IMR-90 (cell line): ENCODE measurements around the gene MCTP1. TPM values are rescaled to one million over a fixed set of nuclear protein-coding genes. Genes with fewer than 3 reads are reported as not detected.

ENCODE experiments used
- ATAC-seq: fragments of 200-7000 bp; cut with Tn5 transposase; 2 replicates; pipeline ENCODE4 v1.9.1; 2020; ENCODE audit warnings: low read depth, mild to moderate bottlenecking, moderate library complexity
- BruUV-seq: library from RNA; stranded (reverse); fragments of 400-500 nt; replicated peaks from 2 replicates; lab custom pipeline; 2021; lab: Mats Ljungman, UMichigan
- CTCF ChIA-PET: fragments of 300-600 bp; formaldehyde crosslinking; extraction: SDS; loops from one replicate; lab custom pipeline; 2021; ENCODE audit warnings: antibody characterized with exemption; lab: Yijun Ruan, JAX
- POLR2A ChIA-PET: fragments of 300-600 bp; sonication (Branson Sonifier 250); formaldehyde crosslinking; loops from one replicate; lab custom pipeline; 2022; ENCODE audit warnings: antibody characterized with exemption; ENCODE audit not compliant: unreplicated experiment; lab: Charles Lee
- DNase-seq: peaks from one replicate; pipeline ENCODE4 v3.0.0; 2013
- H2AFZ ChIP-seq: replicated peaks from 2 replicates; pipeline ENCODE3; 2013; ENCODE audit warnings: low read length, mild to moderate bottlenecking; ENCODE audit not compliant: poor library complexity
- H2AK5ac ChIP-seq: 2 replicates; pipeline ENCODE4 v1.6.1; 2013; ENCODE audit warnings: low read depth, low read length, inconsistent platforms
- H2AK9ac ChIP-seq: replicated peaks from 2 replicates; pipeline ENCODE3; 2013; ENCODE audit warnings: mild to moderate bottlenecking, low read depth, low read length, moderate library complexity; ENCODE audit not compliant: poor library complexity
- H2BK120ac ChIP-seq: 2 replicates; pipeline ENCODE4 v1.6.1; 2013; ENCODE audit warnings: low read depth, low read length, inconsistent platforms
- H2BK15ac ChIP-seq: 3 replicates; pipeline ENCODE4 v1.6.1; 2013; ENCODE audit warnings: low read depth, low read length, inconsistent platforms
- H2BK20ac ChIP-seq: 2 replicates; pipeline ENCODE4 v1.6.1; 2013; ENCODE audit warnings: low read depth, mild to moderate bottlenecking, inconsistent platforms, low read length, moderate library complexity
- H2BK5ac ChIP-seq: 2 replicates; pipeline ENCODE4 v1.6.1; 2013; ENCODE audit warnings: mild to moderate bottlenecking, low read depth, low read length, inconsistent platforms; ENCODE audit not compliant: poor library complexity, severe bottlenecking
- H3K14ac ChIP-seq: replicated peaks from 2 replicates; pipeline ENCODE4 v1.6.1; 2013; ENCODE audit warnings: low read depth, low read length, inconsistent platforms
- H3K18ac ChIP-seq: 2 replicates; pipeline ENCODE4 v1.6.1; 2013; ENCODE audit warnings: low read depth, low read length, control low read depth
- H3K23ac ChIP-seq: 2 replicates; pipeline ENCODE4 v1.6.1; 2013; ENCODE audit warnings: low read depth, low read length, inconsistent platforms
- H3K27ac ChIP-seq: 2 replicates; pipeline ENCODE4 v1.5.1; 2013; ENCODE audit warnings: mild to moderate bottlenecking, control low read depth, low read length; ENCODE audit not compliant: insufficient read depth
- H3K27me3 ChIP-seq: 2 replicates; pipeline ENCODE4 v1.6.1; 2013; ENCODE audit warnings: low read length; ENCODE audit not compliant: control insufficient read depth, insufficient read depth
- H3K36me3 ChIP-seq: 2 replicates; pipeline ENCODE4 v1.6.1; 2013; ENCODE audit warnings: low read length, mixed read lengths; ENCODE audit not compliant: control insufficient read depth, insufficient read depth
- H3K4ac ChIP-seq: 2 replicates; pipeline ENCODE4 v1.6.1; 2013; ENCODE audit warnings: low read depth, low read length, inconsistent platforms
- H3K4me1 ChIP-seq: 2 replicates; pipeline ENCODE4 v1.6.1; 2013; ENCODE audit warnings: low read length, mixed read lengths; ENCODE audit not compliant: control insufficient read depth, insufficient read depth
- H3K4me2 ChIP-seq: 2 replicates; pipeline ENCODE4 v1.6.1; 2013; ENCODE audit warnings: low read depth, mild to moderate bottlenecking, control low read depth, low read length, moderate library complexity
- H3K4me3 ChIP-seq: 2 replicates; pipeline ENCODE4 v1.5.1; 2013; ENCODE audit warnings: low read depth, mild to moderate bottlenecking, control low read depth, low read length, moderate library complexity; ENCODE audit not compliant: insufficient read depth
- H3K56ac ChIP-seq: 2 replicates; pipeline ENCODE4 v1.6.1; 2013; ENCODE audit warnings: low read length, inconsistent platforms; ENCODE audit not compliant: insufficient read depth; ENCODE audit errors: extremely low read depth
- H3K79me1 ChIP-seq, 2 experiments: 2 replicates each; pipeline ENCODE4 v1.6.1; 2013; ENCODE audit warnings: low read length in 2 of 2, inconsistent platforms in 1 of 2, low read depth in 1 of 2
- H3K9ac ChIP-seq: 2 replicates; pipeline ENCODE4 v1.6.1; 2013; ENCODE audit warnings: low read depth, low read length, control low read depth
- H3K9me1 ChIP-seq: 2 replicates; pipeline ENCODE4 v1.6.1; 2013; ENCODE audit warnings: low read length, inconsistent platforms; ENCODE audit not compliant: insufficient read depth
- H3K9me3 ChIP-seq: 2 replicates; pipeline ENCODE4 v1.6.1; 2013; ENCODE audit warnings: low read length; ENCODE audit not compliant: control insufficient read depth, insufficient read depth
- H4K20me1 ChIP-seq: 2 replicates; pipeline ENCODE4 v1.6.1; 2013; ENCODE audit warnings: low read length, inconsistent platforms; ENCODE audit not compliant: insufficient read depth
- H4K5ac ChIP-seq: 2 replicates; pipeline ENCODE4 v1.6.1; 2013; ENCODE audit warnings: mild to moderate bottlenecking, low read depth, low read length, control low read depth
- H4K8ac ChIP-seq, 2 experiments: 2 replicates each; pipeline ENCODE4 v1.6.1; 2013; ENCODE audit warnings: low read depth in 2 of 2, low read length in 2 of 2, control low read depth in 1 of 2, inconsistent platforms in 1 of 2
- H4K91ac ChIP-seq: 2 replicates; pipeline ENCODE4 v1.6.1; 2013; ENCODE audit warnings: low read depth, low read length, inconsistent platforms; ENCODE audit not compliant: insufficient read depth
- BHLHE40 ChIP-seq: fragments of 150-350 bp; IDR thresholded peaks from 2 replicates; pipeline ENCODE4 v1.6.1; 2016; ENCODE audit warnings: mild to moderate bottlenecking, low read depth, low read length
- NFE2L2 ChIP-seq: fragments of 150-350 bp; IDR thresholded peaks from 2 replicates; pipeline ENCODE4 v1.6.1; 2016; ENCODE audit warnings: low read depth, mild to moderate bottlenecking, low read length
- RAD21 ChIP-seq: IDR thresholded peaks from 2 replicates; pipeline ENCODE4 v1.6.1; 2012; ENCODE audit warnings: low read length, improper control_type of control experiment
- WGBS, 2 experiments: methylation state at CpG; one replicate each; pipeline versions ENCODE4 v1.1.5 to v1.1.7; 2013; ENCODE audit warnings: missing lambda C conversion rate in 2 of 2; ENCODE audit not compliant: insufficient read length in 1 of 2; ENCODE audit errors: extremely low coverage in 2 of 2; 5-methylcytosine and 5-hydroxymethylcytosine counted together
- dilution Hi-C: fragments of 300-500 bp; cut with HindIII; formaldehyde crosslinking; loops from one replicate; pipeline ENCODE4 v1.14.3; 2018; ENCODE audit warnings: low sequenced_read_pairs; ENCODE audit not compliant: unreplicated experiment
- in situ Hi-C: fragments of 300-500 bp; cut with MboI; formaldehyde crosslinking; loops from 3 replicates; pipeline ENCODE4 v1.14.3; 2019; ENCODE audit warnings: low sequenced_read_pairs, inconsistent platforms, mixed read lengths
- intact Hi-C: fragments of 100-400 bp; cut with micrococcal nuclease; formaldehyde crosslinking; loops from 2 replicates; pipeline ENCODE4 v1.10.0; 2022
- polyA plus RNA-seq, 3 experiments: library from polyadenylated mRNA; depleted of rRNA; stranded (reverse); fragments of >200 nt; gene quantifications; 2 replicates each; pipeline ENCODE4 v1.2.3, GENCODE V29; 2012; ENCODE audit warnings: low replicate concordance in 1 of 3
- total RNA-seq: library from RNA; depleted of rRNA; stranded (reverse); fragments of >200 nt; gene quantifications from 2 replicates; pipeline ENCODE4 v1.2.3, GENCODE V29; 2012

The MCTP1 gene
- total and polyA plus RNA-seq, 2 of the 4 experiments (the other 2 are of a cell fraction): 0.21 TPM; not detected in 1

- no peak overlapping the region for H3K27ac ChIP-seq
- ATAC-seq (no peak), DNase-seq (no peak)
- H4K91ac ChIP-seq: no peak overlapping the region
- POLR2A ChIA-PET: no interaction called here
- H2BK5ac ChIP-seq: no peak overlapping the region
- H3K4me1 ChIP-seq: no peaks in the 10 kb centered on the region
- H3K27me3 ChIP-seq: no peaks in the 10 kb centered on the region
- H4K20me1 ChIP-seq: no peaks in the 10 kb centered on the region
- no CpG with 5 or more reads among the region's 4 CpGs for WGBS, 2 experiments
- H2BK20ac ChIP-seq: no peak overlapping the region
- dilution Hi-C loops (no loop called here), intact Hi-C loops (no loop called here), in situ Hi-C loops (no loop called here)
- BruUV-seq: no TSS peak
- H4K5ac ChIP-seq: no peak overlapping the region
- H3K56ac ChIP-seq: no peak overlapping the region
- no peak overlapping the region for H3K4ac ChIP-seq
- CTCF ChIA-PET: no interaction called here
- H2AK5ac ChIP-seq: no peak overlapping the region
- no peak overlapping the region for H3K18ac ChIP-seq
- H3K14ac ChIP-seq: no peak overlapping the region
- no peaks in the 10 kb centered on the region for H3K9me3 ChIP-seq
- H2BK15ac ChIP-seq: no peak overlapping the region
- H3K4me2 ChIP-seq: no peak overlapping the region
- no peak overlapping the region for H2AFZ ChIP-seq
- H3K23ac ChIP-seq: no peak overlapping the region
- H3K4me3 ChIP-seq: no peak overlapping the region
- no peak overlapping the region for H2BK120ac ChIP-seq
- TF ChIP-seq RAD21 (no peak), BHLHE40 (no peak), NFE2L2 (no peak)
- H3K79me1 ChIP-seq: no peaks in the 10 kb centered on the region
- no peaks in the 10 kb centered on the region for H3K36me3 ChIP-seq
- H3K9me1 ChIP-seq: no peaks in the 10 kb centered on the region; the same call in 1 of the 2 replicates
- H2AK9ac ChIP-seq: no peak overlapping the region
- H3K9ac ChIP-seq: no peak overlapping the region
- no peak overlapping the region for H4K8ac ChIP-seq
Measured at GRCh38 chr5:95080441-95080840, 204.5 kb downstream of the MCTP1 start.
